Activated CD4-positive, alpha-beta T cell treated with anti-CD3 and anti-CD28 coated beads for 4 hours (primary cell): ENCODE measurements around the gene MYO1B.

Experiments used
- DNase-seq, 2 donors: peaks; one replicate each; pipeline ENCODE4 v3.0.0-alpha.2; 2020

MYO1B gene

DNA sequence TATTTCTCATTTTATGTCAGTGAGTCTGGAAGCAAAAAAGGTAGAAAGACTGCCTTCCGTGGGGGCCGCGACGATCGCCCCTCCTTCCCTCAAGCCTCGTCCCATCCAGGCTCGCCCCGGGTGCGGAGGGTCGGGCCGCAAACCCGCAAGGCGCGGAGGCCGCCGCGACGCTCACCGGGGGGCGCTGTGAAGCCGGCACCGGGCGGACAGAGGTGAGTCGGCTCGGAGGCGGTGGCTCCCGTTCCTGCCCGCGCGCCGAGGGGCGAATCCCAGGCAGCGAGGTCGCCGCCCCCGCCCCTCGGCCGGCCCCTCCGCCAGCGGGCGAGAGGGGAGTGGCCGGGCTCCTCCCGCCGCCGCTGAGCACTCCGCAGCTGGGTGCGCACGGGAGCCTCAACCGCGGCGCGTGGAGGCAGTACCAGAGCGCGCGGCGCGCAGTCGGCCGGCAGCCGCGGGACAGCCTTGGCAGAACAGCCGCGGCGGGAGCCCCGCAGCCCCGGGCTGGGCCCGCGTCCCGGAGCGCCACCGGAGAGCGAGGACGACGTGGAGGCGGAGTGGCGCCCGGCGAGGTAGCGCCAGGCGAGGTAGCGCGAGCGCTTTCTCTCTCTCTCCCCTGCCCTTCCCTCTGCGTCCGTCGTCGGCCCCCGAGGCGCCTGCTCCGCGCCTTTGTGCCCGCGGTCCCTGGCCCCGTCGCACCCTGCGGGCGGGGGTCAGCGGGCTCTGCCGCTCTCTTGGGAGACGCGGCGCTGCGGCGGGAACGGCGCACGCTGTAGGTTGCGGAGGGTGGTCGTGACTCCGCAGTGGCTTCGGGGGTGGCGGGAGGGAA is at the start of gene MYO1B:
TSS of gene MYO1B (plus strand) at position 359 of the 823 bp plus-strand sequence. CDS start 31,492 bp downstream, outside the sequence.
- peak; percentile 45 to 48 for DNase-seq

- DNase-seq = no peak
Measured at GRCh38 chr2:191197096-191197495, 48.1 kb upstream of the MYO1B start.

DNA sequence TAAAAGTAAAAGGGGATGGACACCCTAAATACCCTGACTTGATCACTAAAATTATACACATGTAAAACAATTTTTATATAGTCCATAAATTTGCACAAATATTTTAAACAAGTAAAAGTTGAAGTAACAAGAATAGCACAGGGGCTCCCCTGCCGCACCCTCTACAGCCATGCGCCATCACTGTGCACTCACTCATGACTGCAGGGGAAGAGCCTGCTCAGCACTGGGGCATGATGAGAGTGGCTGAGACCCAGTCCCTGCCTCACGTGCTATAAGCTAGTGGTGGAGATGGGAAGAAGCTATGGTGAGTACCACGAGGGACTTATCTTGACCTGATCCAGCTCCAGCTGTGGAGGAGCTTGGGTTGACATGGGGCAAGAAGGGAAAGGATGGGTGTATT is 46.9 kb upstream of the MYO1B start:
- DNase-seq = no peak

GRCh38 chr2:191199929-191200512 is 45.2 kb upstream of the MYO1B start:
- no peak for DNase-seq

DNA sequence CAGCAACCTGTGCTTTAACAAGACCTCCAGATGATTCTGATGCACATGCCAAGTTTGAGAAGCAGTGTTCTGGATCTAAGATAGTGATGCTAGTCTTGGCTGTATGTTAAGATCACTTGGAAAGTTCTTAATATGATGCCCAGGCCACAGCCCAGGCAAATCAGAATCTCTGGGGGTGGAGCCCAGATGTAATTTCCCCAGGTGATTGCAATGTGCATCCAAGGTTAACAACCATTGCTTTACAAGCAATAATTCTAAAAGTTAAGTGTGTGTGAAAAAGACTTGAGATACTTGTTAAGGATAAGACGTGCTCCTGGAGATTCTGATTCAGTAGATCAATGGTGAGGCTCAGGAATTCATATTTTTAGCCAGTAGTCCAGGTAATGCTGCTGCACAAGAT is 44.3 kb upstream of the MYO1B start:
- no peak for DNase-seq

- DNase-seq = no peak
Measured at GRCh38 chr2:191202209-191202721, 42.9 kb upstream of the MYO1B start.

DNA sequence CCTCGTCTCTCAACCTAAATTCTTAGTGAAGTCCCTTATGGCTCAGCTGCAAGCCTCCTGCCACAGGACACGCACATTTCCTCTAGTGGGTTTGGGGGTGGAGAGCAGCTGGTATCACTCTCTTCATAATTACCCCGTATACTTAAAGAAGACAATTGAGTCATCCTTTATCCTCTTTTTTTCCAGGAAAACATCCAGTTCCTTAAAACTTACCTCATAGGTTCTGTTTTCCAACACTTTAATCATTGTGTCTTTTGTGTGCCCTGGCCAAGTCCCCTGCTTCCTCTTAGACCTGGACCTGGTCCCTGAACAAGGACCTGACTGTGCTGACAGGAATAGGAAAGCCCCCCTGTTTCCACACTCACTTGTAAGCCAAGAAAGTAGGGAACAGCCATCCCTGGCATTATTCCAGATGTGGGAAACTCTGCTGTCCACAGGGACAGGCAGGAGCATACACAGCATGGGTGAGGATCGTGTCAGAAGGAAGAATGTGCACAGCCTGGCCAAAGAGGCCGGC is 42.3 kb upstream of the MYO1B start:
- no peak for DNase-seq

- no peak for DNase-seq
Measured at GRCh38 chr2:191204433-191204832, 40.8 kb upstream of the MYO1B start.

- peak in 1 of 2 donors; percentile 24 for DNase-seq
Measured at GRCh38 chr2:191206613-191207471, 38.4 kb upstream of the MYO1B start.

DNA sequence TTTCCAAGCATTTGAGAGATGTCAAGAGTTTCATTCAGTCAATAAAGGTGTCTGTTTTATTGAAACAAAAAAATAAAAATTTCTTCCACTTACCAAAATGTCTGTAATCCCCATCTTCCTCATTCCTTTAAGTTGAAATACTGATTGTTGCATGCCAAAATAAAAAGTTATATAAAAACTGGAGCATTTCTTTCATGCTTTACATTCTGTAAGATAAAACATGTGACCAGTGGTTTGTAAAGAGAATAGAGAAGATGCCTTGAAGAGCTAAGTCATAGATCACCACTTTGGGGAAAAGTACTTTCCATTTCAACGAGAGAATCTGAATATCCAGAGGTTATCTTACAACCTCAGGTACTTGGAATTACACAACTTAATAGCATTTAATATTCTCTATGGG is 35.9 kb upstream of the MYO1B start:
- DNase-seq = no peak

- DNase-seq = no peak
Measured at GRCh38 chr2:191212119-191212518, 33.1 kb upstream of the MYO1B start.

GRCh38 chr2:191213333-191213732 is 31.9 kb upstream of the MYO1B start:
- DNase-seq = no peak

DNA sequence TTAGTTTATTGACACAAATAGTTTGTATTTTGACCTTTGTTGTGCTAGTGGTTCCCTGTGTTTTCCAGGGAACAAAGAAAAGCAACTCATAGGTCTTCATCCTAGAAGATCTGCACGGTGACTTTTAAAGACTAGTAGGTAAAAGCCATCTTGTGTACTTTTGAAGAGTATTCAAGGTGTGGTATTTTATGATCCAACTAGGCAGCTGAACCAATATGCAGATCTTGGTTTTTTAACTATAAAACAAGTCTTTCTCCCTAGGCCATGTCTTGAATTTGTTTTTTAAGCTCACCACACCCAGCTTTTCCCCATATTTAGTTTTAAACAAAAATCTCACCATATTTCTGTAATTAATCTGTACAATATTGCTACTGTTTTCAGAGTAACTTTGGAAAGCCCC is 30.0 kb upstream of the MYO1B start:
- DNase-seq = no peak

GRCh38 chr2:191215666-191216065 is 29.5 kb upstream of the MYO1B start:
- DNase-seq = no peak

DNA sequence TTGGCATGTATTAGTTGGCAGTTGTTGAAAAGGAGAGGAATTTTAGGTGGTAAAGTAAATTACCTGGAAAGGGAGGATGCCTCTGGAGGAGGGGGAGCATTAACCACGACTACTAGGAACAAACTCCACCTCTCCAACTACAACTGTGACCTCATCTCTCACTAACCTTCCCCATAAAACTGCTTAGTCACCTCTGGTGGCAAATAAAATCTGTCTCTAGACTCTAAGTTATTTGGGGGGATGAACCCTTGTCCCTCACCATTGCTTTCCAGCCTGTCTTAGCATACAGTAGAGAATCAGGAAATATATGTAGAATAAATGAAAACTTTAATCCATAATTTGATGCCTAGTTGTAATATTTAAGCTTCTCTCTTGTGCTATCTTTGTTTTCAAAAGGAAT is 27.6 kb upstream of the MYO1B start:
- no peak for DNase-seq

DNA sequence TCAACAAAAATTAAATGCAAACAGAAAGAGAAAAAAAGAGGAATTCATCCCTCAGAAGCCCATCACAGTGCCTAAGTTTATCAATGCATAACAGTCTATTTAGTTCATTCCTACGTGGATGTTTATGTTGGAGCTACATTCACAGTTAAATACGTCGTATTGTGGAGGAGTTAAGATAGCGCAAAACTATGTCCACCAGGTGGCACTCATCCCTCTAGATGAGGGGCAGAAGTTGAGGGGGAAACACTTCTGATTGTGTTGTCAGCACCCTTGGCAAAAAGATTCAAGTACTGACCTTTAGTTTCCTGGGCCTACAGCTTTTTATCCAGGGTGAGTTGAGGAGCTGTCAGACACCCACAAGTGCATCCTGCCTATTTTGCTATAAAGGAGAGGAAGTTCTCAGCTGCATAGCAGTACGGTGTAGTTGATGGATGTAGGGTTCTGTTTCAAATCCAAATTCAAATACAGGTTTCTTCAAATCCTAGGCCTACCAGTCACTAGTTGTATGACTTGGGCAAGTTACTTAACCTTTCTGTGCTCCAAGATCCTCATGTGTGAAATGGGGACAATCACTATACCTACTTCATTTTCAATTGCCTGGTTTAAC is 26.8 kb upstream of the MYO1B start:
- DNase-seq = no peak

DNA sequence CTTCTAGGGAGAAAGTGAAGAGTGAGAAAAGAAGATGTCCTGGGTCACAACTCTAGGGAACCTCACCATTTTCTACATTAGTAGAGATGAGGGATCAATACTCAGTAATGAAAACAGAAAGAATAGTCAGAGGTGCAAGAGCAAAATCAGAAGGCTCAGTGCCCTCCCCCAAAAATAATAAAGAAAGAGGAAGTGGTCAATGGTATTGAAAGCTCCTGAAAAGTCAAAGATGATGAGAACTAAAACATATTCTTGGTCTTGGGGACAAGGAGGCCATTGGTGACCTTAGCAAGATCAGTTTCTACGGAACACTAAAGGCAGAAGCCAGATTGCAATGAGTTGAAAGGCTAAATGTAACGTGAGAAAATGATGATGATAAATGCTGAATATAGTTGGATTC is 24.5 kb upstream of the MYO1B start:
- DNase-seq = no peak

DNA sequence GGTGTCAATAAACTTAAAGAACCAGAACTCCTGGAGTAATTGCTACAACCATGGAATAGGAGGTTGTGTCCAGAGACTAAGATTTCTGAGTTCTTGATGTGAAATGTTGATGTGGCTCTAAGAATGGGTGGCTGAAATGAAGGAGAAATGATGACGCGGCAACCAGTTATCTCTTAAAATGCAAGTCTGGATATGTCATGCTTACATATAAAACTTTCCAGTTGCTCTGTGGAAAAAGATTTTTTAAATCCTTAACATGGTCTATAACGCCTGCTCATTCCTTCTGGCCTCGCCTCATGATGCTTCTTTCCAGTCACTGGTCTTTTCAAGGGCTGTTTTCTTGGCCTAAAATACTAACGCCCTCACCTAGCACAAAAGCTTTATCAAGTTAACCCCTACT is 23.5 kb upstream of the MYO1B start:
- no peak for DNase-seq

- DNase-seq = no peak
Measured at GRCh38 chr2:191222507-191222906, 22.7 kb upstream of the MYO1B start.

DNA sequence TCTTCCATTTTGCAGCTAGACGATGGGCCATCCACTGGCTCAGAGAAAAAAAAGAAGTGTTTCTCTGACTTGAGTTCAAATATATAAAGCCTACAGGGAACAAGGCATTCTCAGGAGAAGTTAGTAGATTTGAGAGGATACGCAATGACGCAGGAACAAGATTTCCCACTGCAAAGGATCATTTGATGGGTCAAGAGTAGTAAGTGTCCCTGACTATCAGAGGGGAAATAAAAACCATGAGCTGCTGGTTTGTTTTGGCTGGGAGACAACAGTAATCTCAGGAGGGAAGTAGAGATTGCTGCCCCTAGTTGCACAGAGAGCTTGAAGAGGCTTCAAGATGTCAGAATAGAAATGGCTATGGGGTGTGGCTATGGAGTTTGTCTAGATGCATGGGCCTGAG is 22.3 kb upstream of the MYO1B start:
- no peak for DNase-seq

GRCh38 chr2:191225126-191225525 is 20.1 kb upstream of the MYO1B start:
- DNase-seq = no peak

DNA sequence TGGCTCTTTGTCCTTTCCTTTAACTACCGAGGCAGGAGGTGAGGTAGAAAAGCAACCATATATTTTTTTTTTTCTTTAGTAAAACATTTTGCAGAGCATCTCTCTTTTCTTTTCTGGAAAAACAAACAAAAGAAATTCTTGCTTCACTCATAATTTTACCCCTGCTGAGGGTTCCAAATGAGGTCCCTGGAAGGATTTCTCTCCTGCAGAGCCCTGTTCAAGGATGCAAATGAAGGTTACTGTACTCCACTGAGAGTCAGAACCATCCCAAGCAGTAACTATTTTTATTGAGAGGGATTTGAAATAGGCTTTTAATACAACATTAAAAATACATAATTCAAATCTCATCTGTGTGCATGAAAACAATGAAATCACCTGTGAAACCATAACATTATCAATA is 19.5 kb upstream of the MYO1B start:
- DNase-seq = no peak

DNA sequence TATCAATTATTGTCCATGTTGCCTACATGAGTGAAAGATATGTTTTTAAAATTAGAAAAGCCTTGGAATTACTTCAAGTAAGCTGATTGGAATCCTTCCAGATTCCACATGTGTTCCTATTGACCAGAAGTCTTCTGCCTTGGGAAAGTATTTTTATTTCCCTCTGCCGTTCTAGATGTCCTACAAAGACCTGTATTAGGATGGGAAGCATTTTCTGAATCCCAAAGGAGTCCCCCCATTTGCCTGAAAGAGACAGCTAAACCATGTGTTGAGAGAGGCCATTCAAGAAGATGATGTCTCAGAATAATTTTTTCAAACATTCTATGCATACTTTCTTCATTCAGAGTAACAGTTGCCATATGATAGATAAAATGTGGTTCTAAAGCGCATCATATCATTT is 19.0 kb upstream of the MYO1B start:
- DNase-seq = no peak
